GM15510 (cell line): Measurements from ENCODE around the gene TTC7B.

Source experiments
- POLR2A ChIP-seq: IDR thresholded peaks from 3 replicates; pipeline ENCODE4 v1.6.1; 2011; ENCODE audit warnings: borderline replicate concordance; ENCODE audit not compliant: insufficient read length; ENCODE audit errors: extremely low read depth

The TTC7B gene

GRCh38 chr14:90815822-90816662 is at the start of gene TTC7B:
Gene TTC7B, minus strand, starts transcription at chr14:90816430. Its CDS starts 135 bp downstream, at chr14:90816295.
- TF ChIP-seq POLR2A, result no peak

- TF ChIP-seq POLR2A, result no peak
Observed at GRCh38 chr14:90864741-90865140, 48.5 kb upstream of the TTC7B start.

GRCh38 chr14:90858511-90858910 is 42.3 kb upstream of the TTC7B start:
- no peak for TF ChIP-seq POLR2A

- TF ChIP-seq POLR2A, result no peak
Observed at GRCh38 chr14:90857866-90858265, 41.6 kb upstream of the TTC7B start.

DNA sequence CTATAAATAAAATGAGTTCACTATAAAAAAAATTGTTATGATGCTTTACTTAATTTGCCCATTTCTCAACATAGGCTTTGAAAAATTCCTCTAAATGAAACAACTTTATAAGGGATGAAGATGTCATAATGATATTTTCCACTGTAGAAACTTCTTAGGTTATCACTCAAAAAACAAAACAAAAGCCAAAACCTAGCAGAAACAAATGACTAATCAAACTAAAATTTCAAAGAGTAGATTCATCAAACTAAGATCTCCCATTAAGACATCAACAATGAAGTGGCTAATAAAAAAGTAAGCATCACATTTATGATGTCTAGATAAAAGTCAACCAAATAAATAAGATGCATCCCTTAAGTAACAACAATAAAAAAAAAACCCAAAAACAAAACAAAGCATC is 36.9 kb upstream of the TTC7B start:
- TF ChIP-seq POLR2A, result no peak

DNA sequence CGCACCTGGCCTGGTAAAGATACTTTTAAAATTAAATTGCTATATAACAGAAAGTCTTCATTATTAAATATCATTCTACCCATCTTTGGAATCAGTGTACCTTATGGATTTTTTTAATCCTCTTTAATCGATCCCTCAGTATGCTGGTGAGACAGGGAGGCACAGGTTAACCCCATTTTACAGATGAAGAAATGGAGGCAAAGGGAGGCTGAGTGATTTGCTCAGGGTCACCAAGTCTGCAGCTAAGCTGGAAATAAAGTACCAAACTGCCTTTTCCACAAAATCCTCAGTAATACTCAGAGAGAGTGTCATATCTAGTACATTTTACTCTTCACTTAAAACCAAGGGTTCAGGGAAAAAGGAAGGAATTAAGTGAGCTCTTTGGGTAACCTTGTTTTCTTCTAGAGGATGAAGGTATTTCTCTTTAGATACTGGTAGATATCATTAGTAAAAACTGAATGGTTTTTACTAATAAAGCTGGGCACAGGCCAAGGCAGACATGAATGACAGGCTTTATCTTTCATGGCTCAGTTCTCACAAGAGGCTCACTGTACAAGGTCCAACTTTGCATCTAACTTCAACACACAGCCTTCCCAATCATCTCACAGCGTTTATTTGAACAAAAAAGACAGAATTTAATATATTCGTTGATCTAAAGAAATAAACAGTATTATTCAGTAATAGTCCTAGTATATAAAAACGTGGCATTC is 35.3 kb upstream of the TTC7B start:
- TF ChIP-seq POLR2A, result no peak

DNA sequence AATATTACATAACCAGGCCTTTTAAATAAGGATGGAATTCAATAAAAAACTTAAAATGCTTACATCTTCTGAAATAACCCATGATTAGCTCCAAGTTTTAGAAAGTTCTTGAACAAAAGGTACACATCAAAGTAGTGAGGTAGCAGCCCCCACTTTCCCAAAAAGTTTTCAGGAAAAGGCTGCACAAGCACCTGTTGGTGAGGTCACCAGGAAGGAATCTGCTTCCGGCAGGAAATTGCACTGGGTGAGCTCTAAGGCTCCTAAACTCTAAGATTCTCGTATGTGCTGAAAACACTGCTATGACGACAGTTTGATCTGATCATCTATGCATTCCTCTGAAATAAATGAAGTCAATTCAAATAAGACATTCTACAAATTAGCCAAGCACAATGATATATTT is 34.3 kb upstream of the TTC7B start:
- TF ChIP-seq POLR2A, result no peak

- no peak for TF ChIP-seq POLR2A
Observed at GRCh38 chr14:90849787-90850444, 33.7 kb upstream of the TTC7B start.

GRCh38 chr14:90848944-90849731 is 32.9 kb upstream of the TTC7B start:
- no peak for TF ChIP-seq POLR2A

- no peak for TF ChIP-seq POLR2A
Observed at GRCh38 chr14:90846511-90846910, 30.3 kb upstream of the TTC7B start.

DNA sequence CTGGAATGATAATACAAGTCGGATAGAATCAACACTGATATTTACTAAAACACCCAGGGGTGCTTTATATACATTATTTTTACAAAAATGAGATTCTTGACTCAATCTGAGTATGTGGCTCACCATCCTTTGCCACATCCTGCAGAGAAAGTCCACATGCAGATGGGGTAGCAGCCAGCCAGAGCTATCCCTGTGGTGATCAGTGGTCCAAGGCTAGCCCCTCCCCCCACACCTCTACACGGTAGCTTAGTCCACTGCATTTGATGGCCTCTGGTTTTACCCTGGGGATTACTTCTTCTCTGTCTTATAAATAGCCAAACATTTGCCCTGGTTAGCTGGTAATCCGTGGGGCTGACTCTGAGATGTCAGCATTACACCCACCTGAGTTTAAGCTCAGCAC is 28.1 kb upstream of the TTC7B start:
- no peak for TF ChIP-seq POLR2A

GRCh38 chr14:90842726-90843125 is 26.5 kb upstream of the TTC7B start:
- TF ChIP-seq POLR2A, result no peak

DNA sequence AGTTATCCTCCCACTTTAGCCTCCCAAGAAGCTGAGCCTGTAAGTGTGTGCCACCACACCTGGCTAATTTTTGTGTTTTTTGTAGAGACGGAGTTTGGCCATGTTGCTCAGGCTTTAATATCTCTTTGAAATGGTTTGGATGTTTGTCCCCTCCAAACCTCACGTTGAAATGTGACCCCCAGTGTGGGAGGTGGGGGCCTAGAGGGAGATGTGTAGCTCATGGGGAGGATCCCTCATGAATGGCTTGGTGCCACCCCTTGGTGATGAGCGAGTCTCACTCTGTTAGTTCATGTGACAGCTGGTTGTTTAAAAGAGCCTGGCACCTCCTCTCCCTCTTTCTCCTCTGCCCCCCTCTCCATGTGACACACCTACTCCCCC is 23.6 kb upstream of the TTC7B start:
- no peak for TF ChIP-seq POLR2A

GRCh38 chr14:90839024-90839888 is 23.0 kb upstream of the TTC7B start:
- TF ChIP-seq POLR2A, result no peak
